GM12878 (cell line): ENCODE data around the gene SPRN.

Source experiments
- CEBPB ChIP-seq, 2 experiments: fragments of 150-350 bp in 1 of 2; IDR thresholded peaks; 2 replicates each; pipeline ENCODE4 v1.6.1; 2012 to 2014; ENCODE audit warnings: low read depth in 2 of 2, low read length in 2 of 2, borderline replicate concordance in 1 of 2, inconsistent platforms in 1 of 2
- ESRRA ChIP-seq: IDR thresholded peaks from 2 replicates; pipeline ENCODE4 v1.6.1; 2012; ENCODE audit warnings: mild to moderate bottlenecking, low read length, improper control_type of control experiment
- JUNB ChIP-seq: IDR thresholded peaks from 2 replicates; pipeline ENCODE4 v1.6.1; 2016; ENCODE audit warnings: antibody characterized with exemption, mild to moderate bottlenecking
- MXI1 ChIP-seq: fragments of 150-350 bp; IDR thresholded peaks from 2 replicates; pipeline ENCODE4 v1.6.1; 2011; ENCODE audit warnings: low read depth, mild to moderate bottlenecking, inconsistent platforms, low read length, improper control_type of control experiment
- NFYB ChIP-seq: IDR thresholded peaks from 2 replicates; pipeline ENCODE4 v1.6.1; 2011; ENCODE audit warnings: low read depth, mild to moderate bottlenecking, low read length, improper control_type of control experiment, moderate library complexity; ENCODE audit not compliant: insufficient read depth
- NR2C2 ChIP-seq: IDR thresholded peaks from 2 replicates; pipeline ENCODE4 v1.6.1; 2011; ENCODE audit warnings: borderline replicate concordance, low read depth; ENCODE audit not compliant: control insufficient read depth, insufficient read length
- USF1 ChIP-seq: IDR thresholded peaks from 2 replicates; pipeline ENCODE4 v1.6.1; 2011; ENCODE audit warnings: borderline replicate concordance, low read depth, mild to moderate bottlenecking, moderate library complexity, mixed read lengths, low read length; ENCODE audit not compliant: insufficient read depth; ENCODE audit errors: extremely low read length
- ZBTB4 ChIP-seq: fragments of 450-650 bp; formaldehyde crosslinking; IDR thresholded peaks from 2 replicates; pipeline ENCODE4 v1.4.0; 2022; ENCODE audit warnings: mild to moderate bottlenecking, moderate library complexity
- ZNF217 ChIP-seq: fragments of 450-650 bp; IDR thresholded peaks from 2 replicates; pipeline ENCODE4 v1.6.1; 2017; ENCODE audit warnings: antibody characterized with exemption, mild to moderate bottlenecking
- TF ChIP-seq, protein P1 (sequence below), 3 experiments: IDR thresholded peaks in 2 of 3; conservative IDR thresholded peaks in 1 of 3; 2 replicates each; pipeline ENCODE4 v1.5.1; 2011; ENCODE audit warnings: low read depth in 3 of 3, low read length in 3 of 3, mild to moderate bottlenecking in 3 of 3, control low read depth in 2 of 3, moderate library complexity in 2 of 3, inconsistent platforms in 1 of 3, mixed read lengths in 1 of 3; ENCODE audit not compliant: control insufficient read depth in 2 of 3, insufficient read depth in 1 of 3; ENCODE audit errors: extremely low read depth in 1 of 3
- TF ChIP-seq, protein P2 (sequence below): IDR thresholded peaks from 2 replicates; pipeline ENCODE4 v1.6.1; 2012; ENCODE audit warnings: low read length, inconsistent platforms

GRCh38 chr10:133462512-133463305 lies 38.3 kb upstream of the SPRN start:
- TF ChIP-seq, protein P1, sequence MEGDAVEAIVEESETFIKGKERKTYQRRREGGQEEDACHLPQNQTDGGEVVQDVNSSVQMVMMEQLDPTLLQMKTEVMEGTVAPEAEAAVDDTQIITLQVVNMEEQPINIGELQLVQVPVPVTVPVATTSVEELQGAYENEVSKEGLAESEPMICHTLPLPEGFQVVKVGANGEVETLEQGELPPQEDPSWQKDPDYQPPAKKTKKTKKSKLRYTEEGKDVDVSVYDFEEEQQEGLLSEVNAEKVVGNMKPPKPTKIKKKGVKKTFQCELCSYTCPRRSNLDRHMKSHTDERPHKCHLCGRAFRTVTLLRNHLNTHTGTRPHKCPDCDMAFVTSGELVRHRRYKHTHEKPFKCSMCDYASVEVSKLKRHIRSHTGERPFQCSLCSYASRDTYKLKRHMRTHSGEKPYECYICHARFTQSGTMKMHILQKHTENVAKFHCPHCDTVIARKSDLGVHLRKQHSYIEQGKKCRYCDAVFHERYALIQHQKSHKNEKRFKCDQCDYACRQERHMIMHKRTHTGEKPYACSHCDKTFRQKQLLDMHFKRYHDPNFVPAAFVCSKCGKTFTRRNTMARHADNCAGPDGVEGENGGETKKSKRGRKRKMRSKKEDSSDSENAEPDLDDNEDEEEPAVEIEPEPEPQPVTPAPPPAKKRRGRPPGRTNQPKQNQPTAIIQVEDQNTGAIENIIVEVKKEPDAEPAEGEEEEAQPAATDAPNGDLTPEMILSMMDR (IDR thresholded peaks at IDR 0.05 in 2 of 3, conservative IDR thresholded peaks at IDR 0.05 in 1 of 3; ENCODE audit: control insufficient read depth in 2 of 3, extremely low read depth in 1 of 3, insufficient read depth in 1 of 3, low read depth in 3 of 3, low read length in 3 of 3): no peak
- TF ChIP-seq NFYB (no peak), ZBTB4 (CRISPR knock-in tag) (no peak), JUNB (no peak), ZNF217 (no peak), ESRRA (no peak), NR2C2 (no peak), CEBPB (IDR thresholded peaks at IDR 0.05; ENCODE audit: borderline replicate concordance in 1 of 2, low read depth in 2 of 2, low read length in 2 of 2) (no peak), MXI1 (no peak), USF1 (no peak)
- TF ChIP-seq, protein P2, sequence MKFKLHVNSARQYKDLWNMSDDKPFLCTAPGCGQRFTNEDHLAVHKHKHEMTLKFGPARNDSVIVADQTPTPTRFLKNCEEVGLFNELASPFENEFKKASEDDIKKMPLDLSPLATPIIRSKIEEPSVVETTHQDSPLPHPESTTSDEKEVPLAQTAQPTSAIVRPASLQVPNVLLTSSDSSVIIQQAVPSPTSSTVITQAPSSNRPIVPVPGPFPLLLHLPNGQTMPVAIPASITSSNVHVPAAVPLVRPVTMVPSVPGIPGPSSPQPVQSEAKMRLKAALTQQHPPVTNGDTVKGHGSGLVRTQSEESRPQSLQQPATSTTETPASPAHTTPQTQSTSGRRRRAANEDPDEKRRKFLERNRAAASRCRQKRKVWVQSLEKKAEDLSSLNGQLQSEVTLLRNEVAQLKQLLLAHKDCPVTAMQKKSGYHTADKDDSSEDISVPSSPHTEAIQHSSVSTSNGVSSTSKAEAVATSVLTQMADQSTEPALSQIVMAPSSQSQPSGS: no peak
